ENCODE measurements around the gene FES.
"Not testable (repeated sequence)": the region's sequence is repeated elsewhere in the genome, so short reads cannot be mapped to it uniquely, and the experiment has no call there.

FES gene

DNA sequence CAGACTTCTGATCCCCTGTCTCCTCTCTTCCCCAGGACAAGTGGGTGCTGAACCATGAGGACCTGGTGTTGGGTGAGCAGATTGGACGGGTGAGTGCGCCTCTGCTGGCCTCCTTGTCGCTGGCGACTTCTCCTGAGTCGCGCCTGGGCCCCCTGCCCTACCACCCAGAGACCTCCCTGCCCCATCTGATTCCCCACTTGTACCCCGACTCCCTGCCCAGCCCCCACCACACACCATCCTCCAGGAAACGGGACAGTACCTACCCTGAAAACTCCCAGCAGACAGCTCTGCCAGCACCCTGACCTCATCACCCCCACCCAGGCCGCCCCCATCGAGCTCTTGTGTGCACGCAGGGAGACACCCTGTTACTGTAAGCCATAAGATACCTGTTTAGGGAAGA, 7.7 kb downstream of the FES start:
- DNase-seq (ENCODE audit: low read depth), result no peak

- DNase-seq (ENCODE audit: low read depth), result no peak
Observed at GRCh38 chr15:90892498-90893174, 8.3 kb downstream of the FES start.

DNA sequence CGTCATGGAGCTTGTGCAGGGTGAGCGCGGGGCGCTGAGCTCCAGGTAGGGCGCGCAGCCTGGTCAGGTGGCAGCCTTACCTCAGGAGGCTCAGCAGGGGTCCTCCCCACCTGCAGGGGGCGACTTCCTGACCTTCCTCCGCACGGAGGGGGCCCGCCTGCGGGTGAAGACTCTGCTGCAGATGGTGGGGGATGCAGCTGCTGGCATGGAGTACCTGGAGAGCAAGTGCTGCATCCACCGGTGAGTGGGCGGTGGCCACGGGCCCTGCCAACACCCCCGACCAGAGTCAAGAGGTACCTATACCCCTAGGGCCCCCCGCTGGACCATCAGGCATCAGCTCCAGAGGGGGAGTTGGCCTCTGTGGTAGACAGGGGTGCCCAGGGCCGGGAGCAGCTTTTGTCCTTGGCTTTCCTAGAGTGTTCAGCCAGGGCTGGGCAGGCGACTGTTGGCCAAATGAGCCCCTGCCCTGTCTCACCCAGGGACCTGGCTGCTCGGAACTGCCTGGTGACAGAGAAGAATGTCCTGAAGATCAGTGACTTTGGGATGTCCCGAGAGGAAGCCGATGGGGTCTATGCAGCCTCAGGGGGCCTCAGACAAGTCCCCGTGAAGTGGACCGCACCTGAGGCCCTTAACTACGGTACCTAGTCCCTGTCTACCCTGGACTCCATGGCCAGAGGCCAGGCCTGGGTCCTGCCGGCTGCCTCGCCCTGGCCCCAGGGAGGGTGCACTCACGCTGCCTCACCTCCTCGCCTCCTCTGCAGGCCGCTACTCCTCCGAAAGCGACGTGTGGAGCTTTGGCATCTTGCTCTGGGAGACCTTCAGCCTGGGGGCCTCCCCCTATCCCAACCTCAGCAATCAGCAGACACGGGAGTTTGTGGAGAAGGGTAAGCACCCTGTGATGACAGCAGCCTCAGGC, 9.1 kb downstream of the FES start:
- DNase-seq (ENCODE audit: low read depth), result no peak

DNA sequence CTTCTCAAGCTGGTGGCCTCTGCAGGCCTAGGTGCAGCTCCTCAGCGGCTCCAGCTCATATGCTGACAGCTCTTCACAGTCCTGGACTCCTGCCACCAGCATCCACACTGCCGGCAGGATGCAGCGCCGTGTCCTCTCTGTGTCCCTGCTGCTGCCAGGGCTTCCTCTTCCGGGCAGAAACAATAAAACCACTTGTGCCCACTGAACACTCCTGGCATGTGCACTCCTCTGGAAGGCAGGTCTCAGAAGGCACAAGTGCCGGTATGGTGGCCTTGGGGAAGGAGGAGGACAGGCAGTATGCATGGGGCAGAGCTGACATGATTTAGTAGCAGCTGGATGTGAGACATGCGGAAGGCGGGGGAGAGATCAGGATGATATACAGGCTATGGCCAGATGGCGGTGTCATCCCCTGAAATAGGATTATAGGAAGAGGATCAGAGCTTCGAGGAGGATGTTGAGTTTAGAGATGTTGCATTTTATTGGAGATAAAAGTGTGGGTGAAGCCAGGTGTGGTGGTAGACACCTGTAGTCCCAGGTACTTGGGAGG, 11.3 kb downstream of the FES start:
- DNase-seq (ENCODE audit: low read depth), result no peak

DNA sequence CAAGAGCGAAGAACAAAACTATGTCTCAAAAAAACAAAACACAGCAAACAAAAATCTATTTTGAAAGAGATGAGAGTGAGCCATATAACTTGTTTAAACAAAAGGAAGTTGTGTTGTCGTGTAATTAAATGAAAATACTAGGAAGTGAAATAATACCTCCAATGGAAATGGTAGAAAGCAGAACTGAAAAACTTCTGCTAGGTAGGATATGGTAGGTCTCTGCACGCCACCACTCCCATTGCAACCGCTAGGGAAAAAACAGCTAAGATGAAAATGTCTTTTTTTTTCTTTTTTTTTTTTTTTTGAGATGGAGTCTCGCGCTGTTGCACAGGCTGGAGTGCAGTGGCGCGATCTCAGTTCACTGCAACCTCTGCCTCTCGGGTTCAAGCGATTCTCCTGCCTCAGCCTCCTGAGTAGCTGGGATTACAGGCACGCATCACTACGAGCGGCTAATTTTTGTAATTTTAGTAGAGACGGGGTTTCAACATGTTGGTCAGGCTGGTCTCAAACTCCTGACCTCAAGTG, 12.9 kb downstream of the FES start:
- not testable (repeated sequence) for DNase-seq (ENCODE audit: low read depth)

DNA sequence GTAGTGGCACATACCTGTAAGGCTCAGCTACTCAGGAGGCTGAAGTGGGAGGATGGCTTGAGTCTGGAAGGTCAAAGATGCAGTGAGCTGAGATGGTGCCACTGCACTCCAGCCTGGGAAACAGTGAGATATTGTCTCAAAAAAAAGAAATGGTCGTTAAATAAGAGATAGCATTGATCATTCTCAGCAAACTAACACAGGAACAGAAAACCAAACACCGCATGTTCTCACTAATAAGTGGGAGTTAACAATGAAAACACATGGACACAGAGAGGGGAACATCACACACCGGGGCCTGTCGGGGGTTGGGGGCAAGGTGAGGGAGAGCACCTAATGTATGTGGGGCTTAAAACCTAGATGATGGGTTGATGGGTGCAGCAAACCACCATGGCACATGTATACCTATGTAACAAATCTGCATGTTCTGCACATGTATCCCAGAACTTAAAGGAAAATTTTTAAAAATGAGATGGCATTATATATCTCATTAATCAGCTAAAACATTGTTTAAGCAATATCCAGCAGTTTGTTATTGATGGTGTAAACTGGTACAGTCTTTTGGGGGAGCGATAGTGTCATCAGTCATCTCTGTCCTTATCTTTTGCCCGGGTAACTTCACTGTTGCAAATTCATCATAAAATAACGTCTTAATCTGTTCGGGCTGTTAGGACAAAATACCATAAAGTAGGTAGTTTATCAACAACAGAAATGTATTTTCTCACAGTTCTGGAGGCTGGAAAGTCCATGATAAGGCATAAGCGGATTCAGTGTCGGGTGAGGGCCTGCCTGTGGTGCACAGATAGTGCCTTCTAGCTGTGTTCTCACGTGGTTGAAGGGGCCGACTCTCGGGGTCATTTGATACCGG, 17.1 kb downstream of the FES start:
- no peak for DNase-seq (ENCODE audit: low read depth)

DNA sequence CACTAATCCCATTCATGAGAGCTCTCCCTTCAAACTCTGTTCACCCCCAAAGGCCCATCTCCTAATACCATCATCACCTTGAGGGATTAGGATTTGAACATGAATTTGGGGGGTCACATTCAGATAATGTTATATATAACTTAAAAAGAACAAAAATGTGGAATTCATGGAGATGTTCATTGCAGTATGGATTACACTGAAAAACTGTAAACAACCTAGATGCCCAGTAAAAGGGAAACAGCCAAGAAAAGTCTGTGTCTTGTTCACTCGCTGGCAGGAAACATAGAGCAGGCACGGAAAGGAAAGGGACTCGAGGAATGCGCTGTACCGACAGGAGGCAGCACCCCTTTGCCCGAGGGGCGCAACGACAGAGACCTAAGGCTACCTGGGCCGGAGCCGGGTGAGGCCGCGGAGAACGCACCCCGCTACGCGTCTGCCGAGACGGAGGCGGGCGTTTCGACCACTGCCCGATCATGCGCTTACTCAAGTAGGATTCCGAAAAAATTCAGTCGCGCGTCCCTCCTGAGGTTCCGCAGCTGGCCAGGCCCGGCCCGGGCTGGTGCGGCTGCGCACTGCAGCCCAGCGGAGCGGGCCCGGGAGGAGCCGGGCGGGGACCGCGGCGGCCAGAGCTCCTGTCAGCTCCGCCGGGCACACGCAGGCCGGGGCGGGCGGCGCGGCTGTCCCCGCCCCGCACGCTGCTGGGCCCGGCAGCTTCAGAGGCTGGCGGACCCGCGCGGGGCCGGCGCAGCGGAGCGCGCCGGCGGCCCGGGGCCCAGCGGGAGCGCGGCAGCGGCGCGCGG, 17.9 kb downstream of the FES start:
- DNase-seq (ENCODE audit: low read depth), result peak; percentile 53

DNA sequence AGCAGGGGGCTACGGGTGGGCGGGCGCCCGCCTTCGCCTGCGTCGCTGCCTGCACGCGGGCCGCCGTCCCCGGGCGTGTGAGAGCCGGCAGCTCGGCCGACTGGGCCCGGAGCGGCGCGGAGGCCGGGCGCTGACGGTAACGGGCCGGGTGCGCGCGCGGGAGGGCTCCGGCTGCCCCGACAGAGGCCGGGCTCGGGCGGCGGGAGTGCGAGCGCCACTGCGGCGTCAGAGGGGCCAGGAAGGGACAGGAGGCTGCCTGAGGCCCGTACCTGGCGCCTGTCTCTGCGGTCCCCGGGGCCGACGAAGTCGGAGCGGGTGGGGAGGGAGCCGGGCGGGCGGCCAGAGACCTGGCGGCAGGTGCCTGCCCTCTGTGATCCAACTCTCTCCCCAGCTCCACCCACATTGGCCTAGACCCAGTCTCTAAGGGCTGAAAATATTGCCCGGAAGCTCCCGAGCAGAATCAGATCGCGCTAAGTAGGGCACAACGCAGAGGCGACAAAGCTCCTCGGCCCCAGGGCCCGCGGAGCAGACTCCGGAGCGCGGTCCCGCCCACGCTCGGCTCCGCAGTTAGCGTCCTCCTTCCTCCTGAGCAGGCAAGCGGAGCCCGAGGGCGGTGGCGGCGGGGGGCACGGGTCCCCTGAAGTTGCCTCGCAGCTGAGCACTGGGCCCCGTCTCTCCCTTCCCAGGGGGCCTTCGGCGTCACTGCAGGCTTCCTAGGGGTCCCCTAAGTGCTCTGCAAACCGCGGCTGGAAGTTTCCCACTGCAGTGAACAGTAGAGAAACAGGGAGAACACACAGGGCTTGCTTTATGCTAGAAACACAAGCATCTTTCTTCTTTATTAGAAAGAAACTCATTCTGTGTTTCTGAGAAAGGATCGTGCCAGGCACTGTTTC, 18.8 kb downstream of the FES start, which contains the start of gene MAN2A2:
Gene MAN2A2 (plus strand): TSS at position 463 of the 893 bp plus-strand sequence. CDS start 906 bp downstream, outside the sequence.
- peak; percentile 69 for DNase-seq (ENCODE audit: low read depth)

DNA sequence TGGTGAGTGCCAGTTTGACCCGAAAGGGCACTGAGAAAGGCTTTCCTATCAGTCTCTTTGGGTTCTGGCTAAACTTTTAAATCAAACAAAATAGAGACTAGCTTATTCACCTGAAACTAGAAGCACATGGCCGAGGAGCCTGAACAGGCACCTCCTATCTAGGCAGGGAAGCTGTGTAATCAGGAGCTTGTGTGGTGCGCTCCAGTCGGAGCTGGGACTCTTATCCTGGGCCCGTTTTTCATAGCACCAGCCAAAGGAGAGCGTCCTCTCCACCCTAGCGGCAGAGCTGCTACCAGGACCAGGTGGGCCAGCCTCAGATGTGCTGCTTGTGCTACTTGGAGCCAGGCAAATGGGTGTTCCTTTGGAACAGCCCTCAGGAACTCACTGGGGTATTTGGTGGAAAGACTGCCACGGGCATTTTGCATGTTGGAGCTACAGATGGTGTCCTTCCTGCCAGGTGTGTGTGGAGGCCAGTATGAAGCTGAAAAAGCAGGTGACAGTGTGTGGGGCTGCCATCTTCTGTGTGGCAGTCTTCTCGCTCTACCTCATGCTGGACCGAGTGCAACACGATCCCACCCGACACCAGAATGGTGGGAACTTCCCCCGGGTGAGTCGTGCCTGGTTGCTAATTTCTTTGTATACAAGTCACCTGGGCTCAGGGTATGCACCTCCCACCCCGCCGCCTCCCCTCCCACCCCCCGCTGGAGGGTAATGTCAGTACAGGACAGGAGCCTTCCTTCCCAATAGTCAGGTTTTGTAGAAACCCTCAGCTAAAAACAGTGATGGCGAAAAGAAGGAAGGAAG, 19.6 kb downstream of the FES start:
- no peak for DNase-seq (ENCODE audit: low read depth)

DNA sequence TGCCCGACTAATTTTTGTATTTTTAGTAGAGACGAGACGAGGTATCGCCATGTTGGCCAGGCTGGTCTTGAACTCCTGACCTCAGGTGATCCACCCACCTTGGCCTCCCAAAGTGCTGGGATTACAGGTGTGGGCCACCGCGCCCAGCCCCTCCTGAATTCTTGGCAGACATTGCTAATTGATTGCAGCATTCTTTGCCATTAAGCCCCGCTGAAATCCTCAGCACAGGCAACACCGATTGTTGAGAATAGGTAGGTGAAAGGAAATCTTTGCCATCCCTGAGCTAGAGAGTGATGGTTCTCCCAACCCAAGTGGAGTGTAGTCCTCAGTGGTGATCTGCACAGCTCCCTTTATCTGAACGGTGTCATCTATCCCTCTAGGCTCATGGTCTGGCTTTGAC, 20.4 kb downstream of the FES start:
- DNase-seq (ENCODE audit: low read depth), result no peak

DNA sequence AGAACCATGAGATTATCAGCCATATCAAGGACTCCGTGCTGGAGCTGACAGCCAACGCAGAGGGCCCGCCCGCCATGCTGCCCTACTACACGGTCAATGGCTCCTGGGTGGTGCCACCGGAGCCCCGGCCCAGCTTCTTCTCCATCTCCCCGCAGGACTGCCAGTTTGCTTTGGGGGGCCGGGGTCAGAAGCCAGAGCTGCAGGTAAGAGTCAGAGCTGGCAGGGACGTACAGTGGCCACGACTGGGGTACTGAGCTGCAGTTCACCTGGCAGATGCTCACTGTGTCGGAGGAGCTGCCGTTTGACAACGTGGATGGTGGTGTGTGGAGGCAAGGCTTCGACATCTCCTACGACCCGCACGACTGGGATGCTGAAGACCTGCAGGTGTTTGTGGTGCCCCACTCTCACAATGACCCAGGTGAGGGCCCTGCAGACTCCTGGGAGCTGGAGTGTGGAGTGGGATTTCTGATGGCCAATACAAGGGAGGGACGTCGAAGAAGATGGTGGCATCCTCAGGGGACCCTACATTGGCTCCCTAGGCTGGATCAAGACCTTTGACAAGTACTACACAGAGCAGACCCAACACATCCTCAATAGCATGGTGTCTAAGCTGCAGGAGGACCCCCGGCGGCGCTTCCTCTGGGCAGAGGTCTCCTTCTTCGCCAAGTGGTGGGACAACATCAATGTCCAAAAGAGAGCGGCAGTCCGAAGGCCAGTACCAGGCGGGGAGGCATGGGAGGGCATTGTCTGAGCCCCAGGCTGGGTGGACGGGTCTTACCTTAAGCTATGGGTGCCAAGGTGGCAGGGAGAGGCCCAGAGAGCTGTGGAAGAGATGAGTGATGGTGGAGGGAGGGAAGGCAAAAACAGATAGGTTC, 21.2 kb downstream of the FES start:
- no peak for DNase-seq (ENCODE audit: low read depth)

- DNase-seq (ENCODE audit: low read depth), result no peak
Observed at GRCh38 chr15:90906181-90906849, 22.0 kb downstream of the FES start.

DNA sequence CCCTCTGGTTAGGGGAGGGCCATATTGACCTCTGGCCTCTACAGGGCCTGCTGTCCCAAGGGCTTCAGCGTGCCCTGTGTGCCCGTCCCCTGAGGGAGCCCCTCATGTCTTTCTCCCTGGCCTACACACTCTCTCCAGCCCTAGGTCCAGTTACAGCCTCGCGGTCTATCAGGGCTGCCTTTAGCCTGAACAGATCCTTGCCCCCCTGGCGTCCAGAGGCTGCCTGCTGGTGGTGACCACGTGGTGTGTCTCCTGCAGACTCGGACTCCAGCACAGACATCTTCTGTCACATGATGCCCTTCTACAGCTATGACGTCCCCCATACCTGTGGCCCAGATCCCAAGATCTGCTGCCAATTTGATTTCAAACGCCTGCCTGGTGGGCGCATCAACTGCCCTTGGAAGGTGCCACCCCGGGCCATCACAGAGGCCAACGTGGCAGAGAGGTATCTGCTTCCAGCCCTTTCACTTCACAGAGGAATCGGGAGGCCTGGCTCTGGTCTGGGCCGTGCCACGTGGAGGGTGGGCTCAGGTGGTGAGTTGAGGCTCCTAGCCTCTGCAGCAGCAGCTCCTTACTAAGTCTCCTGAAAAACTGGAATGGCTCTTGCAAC, 22.9 kb downstream of the FES start:
- no peak for DNase-seq (ENCODE audit: low read depth)

- no peak for DNase-seq (ENCODE audit: low read depth)
Observed at GRCh38 chr15:90907838-90908507, 23.7 kb downstream of the FES start.

DNA sequence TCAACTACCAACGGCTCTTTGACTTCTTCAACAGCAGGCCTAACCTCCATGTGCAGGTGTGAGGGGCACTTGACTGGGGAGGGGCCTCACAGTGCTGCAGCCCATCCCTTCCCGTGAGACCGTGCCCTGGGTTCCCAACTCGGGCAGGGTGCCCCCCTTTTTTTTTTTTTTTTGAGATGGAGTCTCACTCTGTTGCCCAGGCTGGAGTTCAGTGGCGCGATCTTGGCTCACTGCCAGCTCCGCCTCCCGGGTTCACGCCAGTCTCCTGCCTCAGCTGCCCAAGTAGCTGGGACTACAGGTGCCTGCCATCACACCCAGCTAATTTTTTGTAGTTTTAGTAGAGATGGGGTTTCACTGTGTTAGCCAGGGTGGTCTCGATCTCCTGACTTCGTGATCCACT, 25.1 kb downstream of the FES start:
- DNase-seq (ENCODE audit: low read depth), result not testable (repeated sequence)

DNA sequence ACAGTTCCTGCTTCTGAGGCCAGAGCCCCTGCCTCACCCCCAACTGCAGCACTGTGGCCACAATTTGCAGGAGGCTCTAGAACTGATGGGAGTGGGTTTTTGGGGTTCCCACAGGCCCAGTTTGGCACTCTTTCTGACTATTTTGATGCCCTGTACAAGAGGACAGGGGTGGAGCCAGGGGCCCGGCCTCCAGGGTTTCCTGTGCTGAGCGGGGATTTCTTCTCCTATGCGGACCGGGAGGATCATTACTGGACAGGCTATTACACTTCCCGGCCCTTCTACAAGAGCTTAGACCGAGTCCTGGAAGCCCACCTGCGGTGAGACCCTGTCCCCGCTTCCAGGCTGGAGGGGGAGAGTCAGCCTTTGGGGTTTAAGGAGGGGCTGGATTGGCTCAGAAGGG, 25.7 kb downstream of the FES start:
- DNase-seq (ENCODE audit: low read depth), result no peak

Data from stimulated activated CD8-positive, alpha-beta memory T cell treated with anti-CD3 and anti-CD28 coated beads, Interleukin-4, amount 100 ng/mL, for 24 hours (primary cell).